OCI-LY3 (cell line): ENCODE results near the gene RGS6.

Experiments used
- EZH2phosphoT487 ChIP-seq: fragments of 200-600 bp; shearing (Covaris generic); IDR thresholded peaks from 2 replicates; pipeline ENCODE4 v1.6.1; 2018; ENCODE audit warnings: antibody characterized with exemption, mixed run types, low read depth
- TF ChIP-seq, protein P1 (sequence below): fragments of 200-600, 300-600 bp; sonication (generic); IDR thresholded peaks from 2 replicates; pipeline ENCODE4 v1.5.1; 2014; ENCODE audit warnings: antibody characterized with exemption, low read length, low read depth

DNA sequence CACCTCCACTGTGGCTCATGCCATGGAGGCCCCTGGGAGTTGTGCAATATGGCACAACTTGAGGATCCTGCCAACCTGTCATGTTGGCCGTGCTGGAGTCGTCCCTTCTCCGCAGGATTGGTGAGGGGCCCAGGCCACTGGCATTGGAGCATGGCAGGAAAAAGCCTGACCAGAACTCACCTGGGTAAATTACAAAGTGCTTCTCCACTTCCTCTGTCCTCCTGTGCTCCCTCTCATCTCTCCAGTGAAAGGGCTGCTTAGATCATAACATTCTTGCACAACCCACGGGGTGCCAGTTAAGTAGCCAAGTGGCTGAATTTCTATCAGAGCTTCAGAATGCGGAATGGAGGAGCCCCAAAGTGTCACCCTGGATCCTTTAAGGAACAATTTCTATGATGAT, 580.7 kb downstream of the RGS6 start:
- TF ChIP-seq, protein P1, sequence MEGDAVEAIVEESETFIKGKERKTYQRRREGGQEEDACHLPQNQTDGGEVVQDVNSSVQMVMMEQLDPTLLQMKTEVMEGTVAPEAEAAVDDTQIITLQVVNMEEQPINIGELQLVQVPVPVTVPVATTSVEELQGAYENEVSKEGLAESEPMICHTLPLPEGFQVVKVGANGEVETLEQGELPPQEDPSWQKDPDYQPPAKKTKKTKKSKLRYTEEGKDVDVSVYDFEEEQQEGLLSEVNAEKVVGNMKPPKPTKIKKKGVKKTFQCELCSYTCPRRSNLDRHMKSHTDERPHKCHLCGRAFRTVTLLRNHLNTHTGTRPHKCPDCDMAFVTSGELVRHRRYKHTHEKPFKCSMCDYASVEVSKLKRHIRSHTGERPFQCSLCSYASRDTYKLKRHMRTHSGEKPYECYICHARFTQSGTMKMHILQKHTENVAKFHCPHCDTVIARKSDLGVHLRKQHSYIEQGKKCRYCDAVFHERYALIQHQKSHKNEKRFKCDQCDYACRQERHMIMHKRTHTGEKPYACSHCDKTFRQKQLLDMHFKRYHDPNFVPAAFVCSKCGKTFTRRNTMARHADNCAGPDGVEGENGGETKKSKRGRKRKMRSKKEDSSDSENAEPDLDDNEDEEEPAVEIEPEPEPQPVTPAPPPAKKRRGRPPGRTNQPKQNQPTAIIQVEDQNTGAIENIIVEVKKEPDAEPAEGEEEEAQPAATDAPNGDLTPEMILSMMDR = no peak
- TF ChIP-seq EZH2phosphoT487 = no peak
